Measurements from ENCODE around the gene PLEKHB2. TPM values are rescaled to one million over a fixed set of nuclear protein-coding genes. Genes with fewer than 3 reads are reported as not detected.

The PLEKHB2 gene
- total RNA-seq, 2 experiments from 2014 or later: 66.9 to 71.7 TPM

- CTCF ChIA-PET: no interaction called here
- Mint-ChIP-seq H3K4me3 (no peak overlapping the region), H3K9me3 (no peaks in the 10 kb centered on the region), H3K4me1 (ENCODE audit: low read depth) (peaks cover 7% of the 10 kb centered on the region), H3K36me3 (ENCODE audit: low read depth) (peaks cover 46% of the 10 kb centered on the region), H3K27ac (no peak overlapping the region), H3K27me3 (no peaks in the 10 kb centered on the region)
- no peaks in the 10 kb centered on the region for H3K9me3 ChIP-seq (ENCODE audit: control insufficient read depth in 1 of 2, insufficient read depth in 1 of 2, low read length in 2 of 2)
- H3K4me3 ChIP-seq (ENCODE audit: low read length): no peak overlapping the region
- DNase-seq (no peak), ATAC-seq (ENCODE audit: poor library complexity) (no peak)
- H3K36me3 ChIP-seq (ENCODE audit: insufficient read depth, low read length): peaks cover 40% of the 10 kb centered on the region
- TF ChIP-seq CTCF (IDR thresholded peaks at IDR 0.05): no peak
- H3K27ac ChIP-seq (ENCODE audit: low read depth in 1 of 2, low read length in 2 of 2): no peak overlapping the region
- no peaks in the 10 kb centered on the region for H3K27me3 ChIP-seq (ENCODE audit: control insufficient read depth in 1 of 2, insufficient read depth in 2 of 2, low read length in 2 of 2)
- intact Hi-C loops (cut with DNase I, micrococcal nuclease): loop anchor here (5.0 to 10.0 kb wide), 7 partner anchors 186 to 993 kb away; partner anchors contain the start of gene MZT2A (in 1 of the 2)
- POLR2A ChIA-PET: no interaction called here
- peaks cover 13% of the 10 kb centered on the region for H3K4me1 ChIP-seq (ENCODE audit: insufficient read depth, low read length)
Observed at GRCh38 chr2:131151398-131151797, 46.3 kb downstream of the PLEKHB2 start.

- H3K27ac Mint-ChIP-seq: no peak overlapping the region
- CTCF ChIA-PET: no interaction called here
Observed at GRCh38 chr2:131152074-131152473, 46.9 kb downstream of the PLEKHB2 start.

GRCh38 chr2:131153529-131153928 is 48.4 kb downstream of the PLEKHB2 start:
- ATAC-seq (ENCODE audit: poor library complexity): no peak
- Histone ChIP-seq H3K4me1 (ENCODE audit: insufficient read depth, low read length) (peaks cover 20% of the 10 kb centered on the region), H3K36me3 (ENCODE audit: insufficient read depth, low read length) (peaks cover 21% of the 10 kb centered on the region), H3K27me3 (ENCODE audit: control insufficient read depth in 1 of 2, insufficient read depth in 2 of 2, low read length in 2 of 2) (no peaks in the 10 kb centered on the region), H3K27ac (ENCODE audit: low read depth in 1 of 2, low read length in 2 of 2) (no peak overlapping the region), H3K9me3 (ENCODE audit: control insufficient read depth in 1 of 2, insufficient read depth in 1 of 2, low read length in 2 of 2) (no peaks in the 10 kb centered on the region), H3K4me3 (ENCODE audit: low read length) (no peak overlapping the region)
- DNase-seq: no peak
- H3K4me3 Mint-ChIP-seq: no peak overlapping the region
- POLR2A ChIA-PET: interaction anchor here (0.5 to 1.2 kb wide), 2 partner anchors 61 to 158 kb away, joined by 3 to 4 read pairs; no protein-coding TSS in a partner anchor
- peaks cover 27% of the 10 kb centered on the region for H3K36me3 Mint-ChIP-seq (ENCODE audit: low read depth)
- H3K4me1 Mint-ChIP-seq (ENCODE audit: low read depth): peaks cover 7% of the 10 kb centered on the region
- intact Hi-C loops (cut with DNase I, micrococcal nuclease): loop anchor here (5.0 to 10.0 kb wide), 7 partner anchors 184 to 991 kb away; partner anchors contain the start of gene MZT2A (in 1 of the 2)
- H3K27ac Mint-ChIP-seq: no peak overlapping the region
- no peak for TF ChIP-seq CTCF (IDR thresholded peaks at IDR 0.05)
- H3K27me3 Mint-ChIP-seq: no peaks in the 10 kb centered on the region
- CTCF ChIA-PET: interaction anchor here (0.6 to 1.1 kb wide), 6 partner anchors 20 to 649 kb away, joined by 3 to 7 read pairs (median 4); partner anchors contain the start of genes FAM168B and PLEKHB2
- H3K9me3 Mint-ChIP-seq: no peaks in the 10 kb centered on the region

More at GRCh38 chr2:131152074-131152473, 46.9 kb downstream of the PLEKHB2 start:
- H3K4me1 Mint-ChIP-seq (ENCODE audit: low read depth): peaks cover 7% of the 10 kb centered on the region
- ATAC-seq (ENCODE audit: poor library complexity): no peak
- H3K27me3 Mint-ChIP-seq: no peaks in the 10 kb centered on the region
- H3K9me3 Mint-ChIP-seq: no peaks in the 10 kb centered on the region
- no peak for DNase-seq
- peaks cover 33% of the 10 kb centered on the region for H3K36me3 ChIP-seq (ENCODE audit: insufficient read depth, low read length)
- H3K27me3 ChIP-seq (ENCODE audit: control insufficient read depth in 1 of 2, insufficient read depth in 2 of 2, low read length in 2 of 2): no peaks in the 10 kb centered on the region
- peaks cover 40% of the 10 kb centered on the region for H3K36me3 Mint-ChIP-seq (ENCODE audit: low read depth)
- intact Hi-C loops (cut with DNase I, micrococcal nuclease): loop anchor here (5.0 to 10.0 kb wide), 7 partner anchors 185 to 993 kb away; partner anchors contain the start of gene MZT2A (in 1 of the 2)
- TF ChIP-seq CTCF (IDR thresholded peaks at IDR 0.05): no peak
- H3K9me3 ChIP-seq (ENCODE audit: control insufficient read depth in 1 of 2, insufficient read depth in 1 of 2, low read length in 2 of 2): no peaks in the 10 kb centered on the region
- no peak overlapping the region for H3K4me3 ChIP-seq (ENCODE audit: low read length)
- H3K27ac ChIP-seq (ENCODE audit: low read depth in 1 of 2, low read length in 2 of 2): no peak overlapping the region
- no peak overlapping the region for H3K4me3 Mint-ChIP-seq
- peaks cover 19% of the 10 kb centered on the region for H3K4me1 ChIP-seq (ENCODE audit: insufficient read depth, low read length)
- POLR2A ChIA-PET: no interaction called here
